PFSK-1 (cell line): ENCODE results near the gene CACNA1D.

Experiments
- FOXP2 ChIP-seq: optimal IDR thresholded peaks from 2 replicates; pipeline ENCODE3; 2011; ENCODE audit warnings: borderline replicate concordance, control low read depth, inconsistent platforms; ENCODE audit not compliant: insufficient read depth; ENCODE audit errors: extremely low read length, extremely low read depth
- POLR2AphosphoS5 ChIP-seq: IDR thresholded peaks from 2 replicates; pipeline ENCODE4 v1.6.1; 2012; ENCODE audit warnings: low read depth, mild to moderate bottlenecking, control low read depth, low read length, moderate library complexity
- REST ChIP-seq, 2 experiments: IDR thresholded peaks; 2 replicates each; pipeline versions ENCODE4 v1.6.1 to v1.8.0; 2011 to 2012; ENCODE audit warnings: low read depth in 2 of 2, low read length in 2 of 2, control low read depth in 1 of 2, inconsistent platforms in 1 of 2, mild to moderate bottlenecking in 1 of 2, moderate library complexity in 1 of 2; ENCODE audit not compliant: insufficient read depth in 1 of 2
- SIN3A ChIP-seq: IDR thresholded peaks from 2 replicates; pipeline ENCODE4 v1.6.1; 2012; ENCODE audit warnings: mild to moderate bottlenecking, low read length, moderate library complexity, borderline replicate concordance; ENCODE audit not compliant: insufficient read depth
- TAF1 ChIP-seq: IDR thresholded peaks from 2 replicates; pipeline ENCODE4 v1.6.1; 2012; ENCODE audit warnings: low read length, control low read depth, borderline replicate concordance; ENCODE audit not compliant: insufficient read depth

CACNA1D gene

GRCh38 chr3:53483821-53484220 is 10.6 kb upstream of the CACNA1D start:
- no peak for TF ChIP-seq REST (IDR thresholded peaks at IDR 0.05; ENCODE audit: insufficient read depth in 1 of 2, low read depth in 2 of 2, low read length in 2 of 2)
- TF ChIP-seq POLR2AphosphoS5: no peak
- TF ChIP-seq SIN3A: no peak
- no peak for TF ChIP-seq FOXP2
- no peak for TF ChIP-seq TAF1

- TF ChIP-seq SIN3A (no peak), POLR2AphosphoS5 (no peak), REST (IDR thresholded peaks at IDR 0.05; ENCODE audit: insufficient read depth in 1 of 2, low read depth in 2 of 2, low read length in 2 of 2) (no peak), FOXP2 (no peak)
These were observed 9.4 kb upstream of the CACNA1D start for GRCh38 chr3:53484984-53485383.

- TF ChIP-seq SIN3A: no peak
- TF ChIP-seq TAF1: no peak
- TF ChIP-seq POLR2AphosphoS5: no peak
- TF ChIP-seq REST (IDR thresholded peaks at IDR 0.05; ENCODE audit: insufficient read depth in 1 of 2, low read depth in 2 of 2, low read length in 2 of 2): no peak
- no peak for TF ChIP-seq FOXP2
These were observed 8.6 kb upstream of the CACNA1D start for GRCh38 chr3:53485675-53486403.

GRCh38 chr3:53486961-53487654 is 7.3 kb upstream of the CACNA1D start:
- no peak for TF ChIP-seq SIN3A
- TF ChIP-seq FOXP2: no peak
- TF ChIP-seq TAF1: no peak
- TF ChIP-seq REST (IDR thresholded peaks at IDR 0.05; ENCODE audit: insufficient read depth in 1 of 2, low read depth in 2 of 2, low read length in 2 of 2): no peak
- no peak for TF ChIP-seq POLR2AphosphoS5
